DND-41 (cell line): ENCODE results near the gene CAPN5.

Experiments used
- ATAC-seq: fragments of 200-7000 bp; cut with Tn5 transposase; 3 replicates; pipeline ENCODE4 v1.9.1; 2021; ENCODE audit warnings: low read depth; ENCODE audit not compliant: insufficient read depth
- DNase-seq: peaks from one replicate; pipeline ENCODE4 v3.0.0-alpha.2; 2020
- H2AFZ ChIP-seq: 2 replicates; pipeline ENCODE4 v1.6.0; 2012; ENCODE audit warnings: low read depth, low read length
- H3K27ac ChIP-seq: 2 replicates; pipeline ENCODE4 v1.5.1; 2012; ENCODE audit warnings: low read length, inconsistent platforms
- H3K27me3 ChIP-seq: fragments of 200-600 bp; sonication (generic); 2 replicates; pipeline ENCODE4 v1.6.0; 2012; ENCODE audit warnings: low read length, mild to moderate bottlenecking, inconsistent platforms; ENCODE audit not compliant: insufficient read depth, poor library complexity
- H3K36me3 ChIP-seq: 2 replicates; pipeline ENCODE4 v1.5.1; 2012; ENCODE audit warnings: low read length, inconsistent platforms; ENCODE audit not compliant: insufficient read depth
- H3K4me1 ChIP-seq: 2 replicates; pipeline ENCODE4 v1.5.1; 2012; ENCODE audit warnings: mild to moderate bottlenecking, low read length; ENCODE audit not compliant: insufficient read depth
- H3K4me2 ChIP-seq: 2 replicates; pipeline ENCODE4 v1.6.0; 2012; ENCODE audit warnings: mild to moderate bottlenecking, moderate library complexity, low read length, inconsistent platforms; ENCODE audit not compliant: insufficient read depth
- H3K4me3 ChIP-seq, 2 experiments: fragments of 200-600 bp in 1 of 2; shearing (Covaris generic) in 1 of 2; 2 replicates each; pipeline ENCODE4 v1.5.1; 2012 to 2016; ENCODE audit warnings: inconsistent platforms in 2 of 2, low read length in 2 of 2, mild to moderate bottlenecking in 2 of 2, low read depth in 1 of 2, moderate library complexity in 1 of 2
- H3K79me2 ChIP-seq: 2 replicates; pipeline ENCODE4 v1.6.0; 2012; ENCODE audit warnings: low read length, inconsistent platforms; ENCODE audit not compliant: insufficient read depth
- H3K9ac ChIP-seq: 2 replicates; pipeline ENCODE4 v1.6.0; 2012; ENCODE audit warnings: low read depth, mild to moderate bottlenecking, inconsistent platforms, low read length, moderate library complexity
- H3K9me3 ChIP-seq: 2 replicates; pipeline ENCODE4 v1.5.1; 2012; ENCODE audit warnings: low read length, moderate library complexity, mild to moderate bottlenecking, inconsistent platforms; ENCODE audit not compliant: insufficient read depth, severe bottlenecking
- H4K20me1 ChIP-seq: 2 replicates; pipeline ENCODE4 v1.6.0; 2012; ENCODE audit warnings: low read length; ENCODE audit not compliant: insufficient read depth
- CTCF ChIP-seq: IDR thresholded peaks from 2 replicates; pipeline ENCODE4 v1.5.1; 2012; ENCODE audit warnings: borderline replicate concordance, low read length, moderate library complexity, mild to moderate bottlenecking; ENCODE audit not compliant: poor library complexity, severe bottlenecking; ENCODE audit errors: extremely low read depth
- EZH2 ChIP-seq: IDR thresholded peaks from 3 replicates; pipeline ENCODE4 v1.6.1; 2012; ENCODE audit warnings: borderline replicate concordance, low read depth, mild to moderate bottlenecking, moderate library complexity, low read length, inconsistent platforms; ENCODE audit not compliant: severe bottlenecking

The CAPN5 gene

GRCh38 chr11:77153276-77154185 lies 86.8 kb downstream of the CAPN5 start:
- ATAC-seq (no peak), DNase-seq (no peak)
- H3K79me2 ChIP-seq: no peaks in the 10 kb centered on the region
- peak overlapping the region; percentile 46; the same call in 1 of the 2 replicates for H3K4me2 ChIP-seq
- H4K20me1 ChIP-seq: peaks cover 7% of the 10 kb centered on the region; the same call in 1 of the 2 replicates
- no peaks in the 10 kb centered on the region for H3K36me3 ChIP-seq
- H3K9ac ChIP-seq: peak overlapping the region; percentile 35
- H2AFZ ChIP-seq: no peak overlapping the region
- H3K4me1 ChIP-seq: peaks cover 44% of the 10 kb centered on the region
- H3K27ac ChIP-seq: peak overlapping the region; percentile 87
- TF ChIP-seq EZH2: no peak
- no peak for TF ChIP-seq CTCF
- H3K27me3 ChIP-seq: no peaks in the 10 kb centered on the region
- H3K4me3 ChIP-seq: no peak overlapping the region
- H3K9me3 ChIP-seq: no peaks in the 10 kb centered on the region

DNA sequence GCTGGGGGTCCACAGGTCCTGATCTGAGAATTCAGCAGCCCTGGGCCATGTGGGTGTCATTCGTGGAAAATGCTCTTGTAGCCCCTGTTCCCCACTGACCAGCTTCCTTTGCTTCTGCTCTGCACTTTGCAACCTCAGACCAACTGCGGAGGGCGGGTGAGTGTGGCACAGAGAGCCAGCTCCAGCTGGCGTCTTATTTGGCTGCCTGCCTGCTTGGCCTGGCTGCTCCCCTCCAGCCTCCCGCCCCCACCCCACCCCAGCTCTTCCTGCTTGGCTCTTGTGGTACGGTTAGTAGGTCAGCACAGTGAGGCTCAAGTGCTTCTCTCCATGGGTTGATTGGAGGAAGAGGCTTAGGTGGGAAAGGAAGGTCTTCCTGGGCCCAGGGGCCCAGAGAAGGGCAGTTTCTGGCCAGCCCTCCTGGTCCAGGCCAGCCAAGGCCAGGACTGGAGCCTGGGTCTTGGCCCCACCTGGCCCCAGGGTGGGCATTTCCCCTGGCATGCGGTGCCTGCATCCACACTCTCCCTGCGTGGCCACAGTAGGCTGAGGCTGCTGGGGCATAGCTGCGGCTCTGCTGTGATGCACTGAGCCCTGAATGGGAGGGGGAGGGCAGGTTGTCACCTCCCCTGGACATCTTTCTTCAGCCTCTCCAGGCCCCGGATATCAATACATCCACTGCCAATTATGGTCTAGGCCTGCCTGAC lies 87.8 kb downstream of the CAPN5 start:
- H3K4me2 ChIP-seq: no peak overlapping the region
- no peak overlapping the region for H3K9ac ChIP-seq
- H3K4me1 ChIP-seq: peaks cover 44% of the 10 kb centered on the region
- H3K27ac ChIP-seq: no peak overlapping the region
- no peaks in the 10 kb centered on the region for H3K27me3 ChIP-seq
- no peaks in the 10 kb centered on the region for H3K9me3 ChIP-seq
- TF ChIP-seq CTCF (no peak), EZH2 (no peak)
- H2AFZ ChIP-seq: no peak overlapping the region
- H3K36me3 ChIP-seq: no peaks in the 10 kb centered on the region
- H3K4me3 ChIP-seq: no peak overlapping the region
- peaks cover 7% of the 10 kb centered on the region; the same call in 1 of the 2 replicates for H4K20me1 ChIP-seq
- DNase-seq: no peak
- ATAC-seq: no peak
- H3K79me2 ChIP-seq: no peaks in the 10 kb centered on the region

- H3K4me1 ChIP-seq: peaks cover 44% of the 10 kb centered on the region
These were observed 88.3 kb downstream of the CAPN5 start for GRCh38 chr11:77155082-77155475.

More at GRCh38 chr11:77155082-77155475, 88.3 kb downstream of the CAPN5 start:
- H2AFZ ChIP-seq: no peak overlapping the region
- H3K27ac ChIP-seq: no peak overlapping the region
- H4K20me1 ChIP-seq: peaks cover 7% of the 10 kb centered on the region; the same call in 1 of the 2 replicates
- no peak overlapping the region for H3K4me3 ChIP-seq
- no peak for DNase-seq
- TF ChIP-seq EZH2 (no peak), CTCF (no peak)
- H3K4me2 ChIP-seq: no peak overlapping the region
- ATAC-seq: no peak
- H3K79me2 ChIP-seq: no peaks in the 10 kb centered on the region
- no peaks in the 10 kb centered on the region for H3K36me3 ChIP-seq
- H3K9ac ChIP-seq: no peak overlapping the region
- H3K9me3 ChIP-seq: no peaks in the 10 kb centered on the region
- no peaks in the 10 kb centered on the region for H3K27me3 ChIP-seq
